Hindlimb muscle (tissue), 1 donor: Measurements from ENCODE around the gene CYP8B1. TPM values are rescaled to one million over a fixed set of nuclear protein-coding genes. Genes with fewer than 3 reads are reported as not detected.
"Not testable (repeated sequence)": the region's sequence is repeated elsewhere in the genome, so short reads cannot be mapped to it uniquely, and the experiment has no call there.

Experiments
- DNase-seq: peaks from one replicate; pipeline ENCODE4 v3.0.0-alpha.2; 2013
- polyA plus RNA-seq: library from polyadenylated mRNA; unstranded; fragments of 120-200 nt; gene quantifications from one replicate; pipeline ENCODE4 v1.2.1, GENCODE V29; 2013; ENCODE audit not compliant: insufficient read length

CYP8B1 gene
- polyA plus RNA-seq, 1 donor, result 0.05 TPM

- no peak for DNase-seq
These were observed 10.7 kb upstream of the CYP8B1 start for GRCh38 chr3:42886294-42886822.

- DNase-seq, result no peak
These were observed 8.6 kb upstream of the CYP8B1 start for GRCh38 chr3:42884324-42884723.

- not testable (repeated sequence) for DNase-seq
These were observed 7.7 kb upstream of the CYP8B1 start for GRCh38 chr3:42883251-42883930.

- DNase-seq, result peak; percentile 82
These were observed 5.1 kb upstream of the CYP8B1 start for GRCh38 chr3:42880601-42881451.

GRCh38 chr3:42880183-42880582 lies 4.5 kb upstream of the CYP8B1 start:
- no peak for DNase-seq

- no peak for DNase-seq
These were observed 2.2 kb upstream of the CYP8B1 start for GRCh38 chr3:42877881-42878280.

- DNase-seq, result no peak
These were observed 1.5 kb upstream of the CYP8B1 start for GRCh38 chr3:42876940-42877720.

GRCh38 chr3:42876401-42876800 lies 722 bp upstream of the CYP8B1 start:
- no peak for DNase-seq

GRCh38 chr3:42874749-42875148 lies 930 bp downstream of the CYP8B1 start:
- DNase-seq, result no peak

GRCh38 chr3:42873221-42873982 lies 2.3 kb downstream of the CYP8B1 start:
- DNase-seq, result no peak

GRCh38 chr3:42872718-42873117 lies 3.0 kb downstream of the CYP8B1 start:
- no peak for DNase-seq

GRCh38 chr3:42871592-42872196 lies 4.0 kb downstream of the CYP8B1 start:
- DNase-seq, result no peak

GRCh38 chr3:42868841-42869240 lies 6.8 kb downstream of the CYP8B1 start:
- no peak for DNase-seq

- no peak for DNase-seq
These were observed 8.5 kb downstream of the CYP8B1 start for GRCh38 chr3:42867138-42867537.

GRCh38 chr3:42865256-42865655 lies 10.4 kb downstream of the CYP8B1 start:
- no peak for DNase-seq

GRCh38 chr3:42864321-42864950 lies 11.2 kb downstream of the CYP8B1 start:
- no peak for DNase-seq

- no peak for DNase-seq
These were observed 19.1 kb downstream of the CYP8B1 start for GRCh38 chr3:42856544-42856943.

- no peak for DNase-seq
These were observed 19.9 kb downstream of the CYP8B1 start for GRCh38 chr3:42855547-42856380.

GRCh38 chr3:42855219-42855546 lies 20.5 kb downstream of the CYP8B1 start:
- DNase-seq, result no peak

- no peak for DNase-seq
These were observed 21.9 kb downstream of the CYP8B1 start for GRCh38 chr3:42853739-42854302.
